PC-9 (cell line): ENCODE data around the gene FBXO2. TPM values are rescaled to one million over a fixed set of nuclear protein-coding genes. Genes with fewer than 3 reads are reported as not detected.

ENCODE experiments used
- BruUV-seq: library from RNA; stranded (reverse); fragments of 400-500 nt; replicated peaks from 2 replicates; lab custom pipeline; 2021; lab: Mats Ljungman, UMichigan
- CTCF ChIA-PET: fragments of 300-600 bp; sonication (Branson Sonifier 250); formaldehyde crosslinking; loops from one replicate; lab custom pipeline; 2022; ENCODE audit warnings: antibody characterized with exemption; lab: Charles Lee
- POLR2A ChIA-PET: fragments of 300-600 bp; sonication (Branson Sonifier 250); formaldehyde crosslinking; loops from one replicate; lab custom pipeline; 2022; ENCODE audit warnings: antibody characterized with exemption; ENCODE audit not compliant: unreplicated experiment; lab: Charles Lee
- DNase-seq, 2 experiments: peaks; one replicate each; pipeline versions ENCODE4 v3.0.0 to v3.0.0-alpha.2; 2015 to 2022; ENCODE audit warnings: mixed read lengths in 1 of 2
- H2AFZ ChIP-seq: fragments of 200-600 bp; sonication (generic); 2 replicates; pipeline ENCODE4 v1.8.1; 2017; ENCODE audit warnings: antibody characterized with exemption
- H3F3A ChIP-seq: fragments of 200-600 bp; sonication (generic); 2 replicates; pipeline ENCODE4 v1.8.1; 2017; ENCODE audit warnings: antibody characterized with exemption, mild to moderate bottlenecking, low read depth; ENCODE audit not compliant: insufficient read depth
- H3K27ac ChIP-seq: fragments of 200-600 bp; sonication (generic); 2 replicates; pipeline ENCODE4 v1.6.1; 2016; ENCODE audit warnings: mixed run types
- H3K27me3 ChIP-seq: fragments of 200-600 bp; sonication (generic); 2 replicates; pipeline ENCODE4 v1.6.1; 2016; ENCODE audit warnings: low read depth, mixed run types; ENCODE audit not compliant: insufficient read depth
- H3K36me3 ChIP-seq: fragments of 200-600 bp; sonication (generic); 2 replicates; pipeline ENCODE4 v1.6.1; 2016; ENCODE audit warnings: low read depth, mixed run types
- H3K4me1 ChIP-seq: fragments of 200-600 bp; sonication (generic); replicated peaks from 2 replicates; pipeline ENCODE4 v1.6.1; 2016; ENCODE audit warnings: mixed run types; ENCODE audit not compliant: insufficient read depth
- H3K4me2 ChIP-seq: fragments of 200-600 bp; sonication (generic); 2 replicates; pipeline ENCODE4 v1.6.1; 2017; ENCODE audit warnings: mixed run types
- H3K4me3 ChIP-seq: fragments of 200-600 bp; sonication (generic); 2 replicates; pipeline ENCODE4 v1.6.1; 2016; ENCODE audit warnings: mixed run types
- H3K79me2 ChIP-seq: fragments of 200-600 bp; sonication (generic); 2 replicates; pipeline ENCODE4 v1.6.1; 2017; ENCODE audit warnings: low read depth, mixed run types
- H3K9me2 ChIP-seq: fragments of 200-600 bp; sonication (generic); 2 replicates; pipeline ENCODE4 v1.8.1; 2017; ENCODE audit warnings: mild to moderate bottlenecking; ENCODE audit not compliant: insufficient read depth
- H3K9me3 ChIP-seq: fragments of 200-600 bp; sonication (generic); 2 replicates; pipeline ENCODE4 v1.8.1; 2016; ENCODE audit warnings: low read depth; ENCODE audit not compliant: insufficient read depth
- H4K20me1 ChIP-seq: fragments of 200-600 bp; sonication (generic); 2 replicates; pipeline ENCODE4 v1.8.1; 2017; ENCODE audit not compliant: insufficient read depth
- EZH2 ChIP-seq: fragments of 200-600 bp; sonication (generic); IDR thresholded peaks from 2 replicates; pipeline ENCODE4 v1.8.0; 2017; ENCODE audit warnings: antibody characterized with exemption, low read depth
- intact Hi-C: fragments of 100-400 bp; cut with micrococcal nuclease; formaldehyde crosslinking; loops from one replicate; pipeline ENCODE4 v1.10.0; 2022; ENCODE audit not compliant: unreplicated experiment
- total RNA-seq: library from RNA; stranded (reverse); gene quantifications from 2 replicates; pipeline ENCODE4 v1.2.3, GENCODE V29; 2021
- TF ChIP-seq, protein P1 (sequence below): fragments of 200-600 bp; sonication (generic); conservative IDR thresholded peaks from 2 replicates; pipeline ENCODE4 v1.6.1; 2017; ENCODE audit warnings: mixed run types, antibody characterized with exemption, mild to moderate bottlenecking, moderate library complexity

The FBXO2 gene
- total RNA-seq, 1 experiment from 2014 or later = 40.3 TPM

DNA sequence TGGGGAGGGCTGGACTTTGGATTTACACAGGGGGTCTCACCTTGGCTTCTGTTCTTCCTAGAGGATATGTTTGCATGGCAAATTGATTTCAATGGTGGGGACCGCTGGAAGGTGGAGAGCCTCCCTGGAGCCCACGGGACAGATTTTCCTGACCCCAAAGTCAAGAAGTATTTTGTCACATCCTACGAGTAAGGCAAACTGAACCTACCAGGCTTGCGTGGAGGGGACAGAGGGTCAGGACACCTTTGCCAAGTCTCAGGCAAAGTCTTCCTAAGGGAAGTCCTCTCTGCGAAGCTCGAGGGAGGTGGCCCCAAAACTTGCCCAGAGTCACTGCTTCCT, 16.9 kb upstream of the FBXO2 start:
- intact Hi-C loops = no loop called here
- ChIA-PET POLR2A (no interaction called here), CTCF (no interaction called here)
- H3K9me2 ChIP-seq = no peaks in the 10 kb centered on the region
- no peak for DNase-seq
- H3K79me2 ChIP-seq = no peaks in the 10 kb centered on the region
- no peaks in the 10 kb centered on the region for H3K4me1 ChIP-seq
- no peaks in the 10 kb centered on the region for H3K9me3 ChIP-seq
- no peak overlapping the region for H3K27ac ChIP-seq
- no peaks in the 10 kb centered on the region for H3K36me3 ChIP-seq
- no peaks in the 10 kb centered on the region for H4K20me1 ChIP-seq
- H3K4me3 ChIP-seq = no peak overlapping the region
- BruUV-seq = no TSS peak
- no peaks in the 10 kb centered on the region for H3F3A ChIP-seq
- no peak for TF ChIP-seq EZH2
- no peak overlapping the region for H3K4me2 ChIP-seq
- H3K27me3 ChIP-seq = no peaks in the 10 kb centered on the region
- no peak overlapping the region for H2AFZ ChIP-seq

DNA sequence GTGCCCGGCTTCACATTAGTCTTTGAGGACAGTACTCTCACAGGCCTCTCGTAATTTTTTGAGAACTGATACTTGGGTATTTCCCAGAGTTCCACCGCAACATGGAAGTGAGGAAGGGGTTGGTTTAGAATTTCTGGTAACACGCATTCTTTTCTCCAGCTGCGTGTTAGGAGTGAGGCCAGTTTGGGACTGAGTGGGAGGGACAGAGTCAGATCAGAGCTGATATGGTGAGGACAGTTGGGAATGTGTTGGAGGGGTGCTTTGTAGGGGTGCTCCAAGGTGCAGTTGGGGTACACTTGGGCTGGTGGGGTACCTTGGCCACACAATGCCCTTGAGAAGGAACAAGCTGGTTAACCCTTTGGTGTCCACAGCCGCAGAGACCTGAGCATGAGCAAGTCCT, 16.5 kb upstream of the FBXO2 start:
- H3K27ac ChIP-seq = no peak overlapping the region
- no peak overlapping the region for H2AFZ ChIP-seq
- H3K4me2 ChIP-seq = no peak overlapping the region
- BruUV-seq = no TSS peak
- no peaks in the 10 kb centered on the region for H3K36me3 ChIP-seq
- no peaks in the 10 kb centered on the region for H3K4me1 ChIP-seq
- no peaks in the 10 kb centered on the region for H4K20me1 ChIP-seq
- TF ChIP-seq, protein P1, sequence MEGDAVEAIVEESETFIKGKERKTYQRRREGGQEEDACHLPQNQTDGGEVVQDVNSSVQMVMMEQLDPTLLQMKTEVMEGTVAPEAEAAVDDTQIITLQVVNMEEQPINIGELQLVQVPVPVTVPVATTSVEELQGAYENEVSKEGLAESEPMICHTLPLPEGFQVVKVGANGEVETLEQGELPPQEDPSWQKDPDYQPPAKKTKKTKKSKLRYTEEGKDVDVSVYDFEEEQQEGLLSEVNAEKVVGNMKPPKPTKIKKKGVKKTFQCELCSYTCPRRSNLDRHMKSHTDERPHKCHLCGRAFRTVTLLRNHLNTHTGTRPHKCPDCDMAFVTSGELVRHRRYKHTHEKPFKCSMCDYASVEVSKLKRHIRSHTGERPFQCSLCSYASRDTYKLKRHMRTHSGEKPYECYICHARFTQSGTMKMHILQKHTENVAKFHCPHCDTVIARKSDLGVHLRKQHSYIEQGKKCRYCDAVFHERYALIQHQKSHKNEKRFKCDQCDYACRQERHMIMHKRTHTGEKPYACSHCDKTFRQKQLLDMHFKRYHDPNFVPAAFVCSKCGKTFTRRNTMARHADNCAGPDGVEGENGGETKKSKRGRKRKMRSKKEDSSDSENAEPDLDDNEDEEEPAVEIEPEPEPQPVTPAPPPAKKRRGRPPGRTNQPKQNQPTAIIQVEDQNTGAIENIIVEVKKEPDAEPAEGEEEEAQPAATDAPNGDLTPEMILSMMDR = no peak
- no peak for TF ChIP-seq EZH2
- H3K79me2 ChIP-seq = no peaks in the 10 kb centered on the region
- H3F3A ChIP-seq = no peaks in the 10 kb centered on the region
- no peaks in the 10 kb centered on the region for H3K9me2 ChIP-seq
- no peak overlapping the region for H3K4me3 ChIP-seq
- DNase-seq = no peak
- H3K27me3 ChIP-seq = no peaks in the 10 kb centered on the region
- intact Hi-C loops = no loop called here
- ChIA-PET POLR2A (no interaction called here), CTCF (no interaction called here)
- no peaks in the 10 kb centered on the region for H3K9me3 ChIP-seq

DNA sequence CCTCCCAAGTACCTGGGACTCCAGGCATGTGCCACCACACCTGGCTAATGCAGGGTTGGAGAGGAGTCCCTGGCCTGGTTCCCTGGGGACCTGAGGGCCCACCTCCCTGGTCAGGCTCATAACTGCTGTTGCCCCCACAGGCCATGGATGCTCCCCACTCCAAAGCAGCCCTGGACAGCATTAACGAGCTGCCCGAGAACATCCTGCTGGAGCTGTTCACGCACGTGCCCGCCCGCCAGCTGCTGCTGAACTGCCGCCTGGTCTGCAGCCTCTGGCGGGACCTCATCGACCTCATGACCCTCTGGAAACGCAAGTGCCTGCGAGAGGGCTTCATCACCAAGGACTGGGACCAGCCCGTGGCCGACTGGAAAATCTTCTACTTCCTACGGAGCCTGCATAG, 14.3 kb upstream of the FBXO2 start:
- Histone ChIP-seq H3K36me3 (no peaks in the 10 kb centered on the region), H3K79me2 (no peaks in the 10 kb centered on the region), H3K27ac (no peak overlapping the region), H3F3A (no peaks in the 10 kb centered on the region), H2AFZ (no peak overlapping the region), H3K4me2 (no peak overlapping the region), H4K20me1 (no peaks in the 10 kb centered on the region), H3K9me2 (no peaks in the 10 kb centered on the region), H3K27me3 (no peaks in the 10 kb centered on the region), H3K4me3 (no peak overlapping the region), H3K4me1 (no peaks in the 10 kb centered on the region), H3K9me3 (no peaks in the 10 kb centered on the region)
- no peak for DNase-seq
- CTCF ChIA-PET = no interaction called here
- no TSS peak for BruUV-seq
- intact Hi-C loops = loop anchor here (5.0 kb wide), 1 partner anchor 39 kb away; no protein-coding TSS in a partner anchor
- POLR2A ChIA-PET = no interaction called here
- TF ChIP-seq EZH2 = no peak
- TF ChIP-seq, protein P1 = no peak
